MM.1S (cell line): ENCODE measurements around the gene FBXL17.

ENCODE experiments used
- DNase-seq: peaks from one replicate; pipeline ENCODE4 v3.0.0-alpha.2; 2015
- H2AFZ ChIP-seq: fragments of 300-600 bp; sonication (generic); 2 replicates; pipeline ENCODE4 v1.6.0; 2016; ENCODE audit warnings: antibody characterized with exemption, low read length
- H3F3A ChIP-seq: fragments of 300-600 bp; sonication (generic); 2 replicates; pipeline ENCODE4 v1.6.1; 2016; ENCODE audit warnings: mild to moderate bottlenecking, antibody characterized with exemption, low read length, moderate library complexity, mixed read lengths; ENCODE audit not compliant: insufficient read depth
- H3K27ac ChIP-seq: fragments of 300-600 bp; sonication (generic); 2 replicates; pipeline ENCODE4 v1.5.1; 2016; ENCODE audit warnings: mild to moderate bottlenecking, low read length
- H3K27me3 ChIP-seq: fragments of 300-600 bp; sonication (generic); replicated peaks from 2 replicates; pipeline ENCODE4 v1.6.0; 2016; ENCODE audit warnings: low read length; ENCODE audit not compliant: insufficient read depth
- H3K36me3 ChIP-seq: fragments of 300-600 bp; sonication (generic); replicated peaks from 2 replicates; pipeline ENCODE4 v1.6.1; 2016; ENCODE audit warnings: mild to moderate bottlenecking, low read length, mixed read lengths; ENCODE audit not compliant: insufficient read depth
- H3K4me1 ChIP-seq: fragments of 300-600 bp; sonication (generic); 2 replicates; pipeline ENCODE4 v1.6.1; 2016; ENCODE audit warnings: low read length, mixed read lengths
- H3K4me2 ChIP-seq: fragments of 300-600 bp; sonication (generic); 2 replicates; pipeline ENCODE4 v1.6.0; 2016; ENCODE audit warnings: low read depth, low read length
- H3K4me3 ChIP-seq: fragments of 300-600 bp; sonication (generic); 2 replicates; pipeline ENCODE4 v1.5.1; 2016; ENCODE audit warnings: low read length, mixed read lengths
- H3K79me2 ChIP-seq: fragments of 300-600 bp; sonication (generic); 2 replicates; pipeline ENCODE4 v1.6.1; 2016; ENCODE audit warnings: mixed run types, low read length, mixed read lengths
- H3K9ac ChIP-seq: fragments of 300-600 bp; sonication (generic); 2 replicates; pipeline ENCODE4 v1.6.1; 2016; ENCODE audit warnings: low read length, mixed read lengths
- H3K9me2 ChIP-seq: fragments of 300-600 bp; sonication (generic); replicated peaks from 2 replicates; pipeline ENCODE4 v1.6.1; 2016; ENCODE audit warnings: mild to moderate bottlenecking, low read length, mixed read lengths; ENCODE audit not compliant: insufficient read depth
- H3K9me3 ChIP-seq: fragments of 300-600 bp; sonication (generic); replicated peaks from 2 replicates; pipeline ENCODE4 v1.6.1; 2016; ENCODE audit warnings: mild to moderate bottlenecking, low read length, mixed read lengths; ENCODE audit not compliant: insufficient read depth
- H4K20me1 ChIP-seq: fragments of 300-600 bp; sonication (generic); 2 replicates; pipeline ENCODE4 v1.6.1; 2016; ENCODE audit warnings: mild to moderate bottlenecking, low read length, moderate library complexity, mixed read lengths; ENCODE audit not compliant: insufficient read depth
- CTCF ChIP-seq: fragments of 300-600 bp; sonication (generic); IDR thresholded peaks from 2 replicates; pipeline ENCODE4 v1.5.1; 2016; ENCODE audit warnings: antibody characterized with exemption, low read length, mixed read lengths
- EZH2 ChIP-seq: fragments of 300-600 bp; sonication (generic); optimal IDR thresholded peaks from 2 replicates; pipeline ENCODE3; 2017; ENCODE audit warnings: low read depth, mild to moderate bottlenecking, antibody characterized with exemption, low read length, mixed read lengths
- EZH2phosphoT487 ChIP-seq: fragments of 300-600 bp; sonication (generic); IDR thresholded peaks from 2 replicates; pipeline ENCODE4 v1.6.1; 2018; ENCODE audit warnings: antibody characterized with exemption, low read length

FBXL17 gene

GRCh38 chr5:107857785-107858184 lies 524.1 kb downstream of the FBXL17 start:
- no peak overlapping the region for H3K27ac ChIP-seq
- no peak overlapping the region for H3K4me3 ChIP-seq
- no peaks in the 10 kb centered on the region for H3K79me2 ChIP-seq
- no peak overlapping the region for H3K9ac ChIP-seq
- H3K27me3 ChIP-seq: no peaks in the 10 kb centered on the region
- no peaks in the 10 kb centered on the region for H3K9me3 ChIP-seq
- no peaks in the 10 kb centered on the region for H4K20me1 ChIP-seq
- no peaks in the 10 kb centered on the region for H3K4me1 ChIP-seq
- no peak for TF ChIP-seq EZH2
- no peak for TF ChIP-seq EZH2phosphoT487
- TF ChIP-seq CTCF: no peak
- no peaks in the 10 kb centered on the region for H3K36me3 ChIP-seq
- H2AFZ ChIP-seq: no peak overlapping the region
- H3F3A ChIP-seq: no peaks in the 10 kb centered on the region
- H3K4me2 ChIP-seq: no peak overlapping the region
- DNase-seq: no peak
- no peaks in the 10 kb centered on the region for H3K9me2 ChIP-seq

- H3K79me2 ChIP-seq: no peaks in the 10 kb centered on the region
- no peak for DNase-seq
- no peak overlapping the region for H2AFZ ChIP-seq
Measured at GRCh38 chr5:107855171-107855570, 526.7 kb downstream of the FBXL17 start.

GRCh38 chr5:107853696-107854095 lies 528.2 kb downstream of the FBXL17 start:
- no peak overlapping the region for H3K27ac ChIP-seq
- no peak overlapping the region for H2AFZ ChIP-seq
- H3K4me3 ChIP-seq: no peak overlapping the region
- H3K4me1 ChIP-seq: no peaks in the 10 kb centered on the region
- TF ChIP-seq CTCF: no peak
- TF ChIP-seq EZH2phosphoT487: no peak
- no peak for TF ChIP-seq EZH2
- H3F3A ChIP-seq: no peaks in the 10 kb centered on the region
- no peak for DNase-seq
- no peak overlapping the region for H3K4me2 ChIP-seq
- H3K9ac ChIP-seq: no peak overlapping the region
- no peaks in the 10 kb centered on the region for H3K9me2 ChIP-seq
- H3K36me3 ChIP-seq: no peaks in the 10 kb centered on the region
- no peaks in the 10 kb centered on the region for H3K9me3 ChIP-seq
- no peaks in the 10 kb centered on the region for H4K20me1 ChIP-seq
- H3K79me2 ChIP-seq: no peaks in the 10 kb centered on the region
- H3K27me3 ChIP-seq: no peaks in the 10 kb centered on the region

More at GRCh38 chr5:107855171-107855570, 526.7 kb downstream of the FBXL17 start:
- Histone ChIP-seq H4K20me1 (no peaks in the 10 kb centered on the region), H3K36me3 (no peaks in the 10 kb centered on the region), H3K9me2 (no peaks in the 10 kb centered on the region), H3K27ac (no peak overlapping the region), H3K9ac (no peak overlapping the region), H3K4me2 (no peak overlapping the region), H3K4me3 (no peak overlapping the region), H3K9me3 (no peaks in the 10 kb centered on the region), H3K4me1 (no peaks in the 10 kb centered on the region), H3F3A (no peaks in the 10 kb centered on the region), H3K27me3 (no peaks in the 10 kb centered on the region)
- TF ChIP-seq EZH2phosphoT487: no peak
- no peak for TF ChIP-seq CTCF
- no peak for TF ChIP-seq EZH2
